Measurements from ENCODE around the gene CD247. TPM values are rescaled to one million over a fixed set of nuclear protein-coding genes. Genes with fewer than 3 reads are reported as not detected.

Gene CD247
- polyA plus RNA-seq, 1 of the 3 experiments (the other 2 are of a cell fraction) = 0.08 TPM

DNA sequence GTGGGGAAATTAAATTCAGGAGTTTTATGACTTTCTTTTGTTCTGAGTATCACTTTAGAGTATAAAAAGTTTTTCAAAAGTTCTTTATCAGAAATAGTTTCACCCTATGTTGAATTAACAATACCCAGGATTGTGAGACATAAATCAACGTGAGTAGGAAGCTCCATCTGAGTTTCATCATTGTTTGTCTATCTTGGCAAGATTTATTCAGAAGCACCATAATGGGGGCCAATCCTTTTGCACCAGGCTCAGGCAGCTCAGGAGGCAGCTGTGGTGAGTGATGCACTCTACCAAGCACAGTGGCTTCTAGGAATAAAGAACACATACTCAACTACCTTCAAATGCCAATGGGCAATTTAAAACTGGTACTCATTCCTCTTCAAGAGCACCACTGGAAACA is 23.3 kb upstream of the CD247 start (continued):
- TF ChIP-seq, protein P1, sequence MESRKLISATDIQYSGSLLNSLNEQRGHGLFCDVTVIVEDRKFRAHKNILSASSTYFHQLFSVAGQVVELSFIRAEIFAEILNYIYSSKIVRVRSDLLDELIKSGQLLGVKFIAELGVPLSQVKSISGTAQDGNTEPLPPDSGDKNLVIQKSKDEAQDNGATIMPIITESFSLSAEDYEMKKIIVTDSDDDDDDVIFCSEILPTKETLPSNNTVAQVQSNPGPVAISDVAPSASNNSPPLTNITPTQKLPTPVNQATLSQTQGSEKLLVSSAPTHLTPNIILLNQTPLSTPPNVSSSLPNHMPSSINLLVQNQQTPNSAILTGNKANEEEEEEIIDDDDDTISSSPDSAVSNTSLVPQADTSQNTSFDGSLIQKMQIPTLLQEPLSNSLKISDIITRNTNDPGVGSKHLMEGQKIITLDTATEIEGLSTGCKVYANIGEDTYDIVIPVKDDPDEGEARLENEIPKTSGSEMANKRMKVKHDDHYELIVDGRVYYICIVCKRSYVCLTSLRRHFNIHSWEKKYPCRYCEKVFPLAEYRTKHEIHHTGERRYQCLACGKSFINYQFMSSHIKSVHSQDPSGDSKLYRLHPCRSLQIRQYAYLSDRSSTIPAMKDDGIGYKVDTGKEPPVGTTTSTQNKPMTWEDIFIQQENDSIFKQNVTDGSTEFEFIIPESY (IDR thresholded peaks at IDR 0.05; ENCODE audit: borderline replicate concordance, low read depth) = no peak
- no peak for TF ChIP-seq RFX5 (IDR thresholded peaks at IDR 0.05; ENCODE audit: low read length)
- TF ChIP-seq, protein P2, sequence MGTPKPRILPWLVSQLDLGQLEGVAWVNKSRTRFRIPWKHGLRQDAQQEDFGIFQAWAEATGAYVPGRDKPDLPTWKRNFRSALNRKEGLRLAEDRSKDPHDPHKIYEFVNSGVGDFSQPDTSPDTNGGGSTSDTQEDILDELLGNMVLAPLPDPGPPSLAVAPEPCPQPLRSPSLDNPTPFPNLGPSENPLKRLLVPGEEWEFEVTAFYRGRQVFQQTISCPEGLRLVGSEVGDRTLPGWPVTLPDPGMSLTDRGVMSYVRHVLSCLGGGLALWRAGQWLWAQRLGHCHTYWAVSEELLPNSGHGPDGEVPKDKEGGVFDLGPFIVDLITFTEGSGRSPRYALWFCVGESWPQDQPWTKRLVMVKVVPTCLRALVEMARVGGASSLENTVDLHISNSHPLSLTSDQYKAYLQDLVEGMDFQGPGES (IDR thresholded peaks at IDR 0.05; ENCODE audit: low read depth, low read length) = no peak
- TF ChIP-seq NFIC (IDR thresholded peaks at IDR 0.05; ENCODE audit: borderline replicate concordance) = no peak

DNA sequence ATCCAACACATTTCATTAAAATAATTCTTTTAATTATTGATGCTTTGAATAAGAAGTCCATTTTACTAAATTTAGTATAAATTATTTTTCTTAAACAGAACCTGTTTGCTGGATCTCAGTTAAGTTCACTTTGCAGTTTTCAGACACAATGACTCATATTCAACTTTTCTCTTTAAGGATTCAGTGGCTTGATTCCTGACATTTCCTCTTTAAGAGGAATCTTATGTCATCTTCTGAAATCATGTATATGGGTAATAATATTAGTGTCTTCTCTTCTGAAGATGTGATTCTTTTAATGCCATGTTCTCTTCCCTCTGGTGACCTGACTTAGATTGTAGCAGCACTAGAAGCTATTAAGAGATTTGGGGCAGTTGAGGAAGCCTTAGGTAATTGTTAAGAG is 22.7 kb upstream of the CD247 start:
- no peaks in the 10 kb centered on the region for H4K20me1 ChIP-seq (ENCODE audit: insufficient read depth)
- H3K79me2 ChIP-seq (ENCODE audit: insufficient read depth) = no peaks in the 10 kb centered on the region
- H3F3A ChIP-seq (replicated peaks; ENCODE audit: insufficient read depth) = peaks cover 6% of the 10 kb centered on the region
- peaks cover 0 to 3% of the 10 kb centered on the region in 2 experiments for H3K36me3 ChIP-seq (replicated peaks in 1 of 2; ENCODE audit: control insufficient read depth in 1 of 2, insufficient read depth in 2 of 2, low read length in 1 of 2)
- DNase-seq = no peak
- H3K9me3 ChIP-seq = no peaks in the 10 kb centered on the region
- peaks cover 0 to 2% of the 10 kb centered on the region in 2 experiments; a peak in 1 of 4 replicates for H3K4me1 ChIP-seq (ENCODE audit: control insufficient read depth in 1 of 2, insufficient read depth in 2 of 2, low read depth in 1 of 2, low read length in 1 of 2)
- H3K27me3 ChIP-seq (ENCODE audit: insufficient read depth) = no peaks in the 10 kb centered on the region
- H3K9ac ChIP-seq = no peak overlapping the region
- no peak overlapping the region for H3K4me3 ChIP-seq (ENCODE audit: low read depth in 2 of 2, low read length in 1 of 2)
- H3K9me2 ChIP-seq = no peaks in the 10 kb centered on the region
- H3K4me2 ChIP-seq = no peak overlapping the region
- POLR2A ChIA-PET = no interaction called here
- no peak overlapping the region for H3K27ac ChIP-seq (ENCODE audit: low read depth in 2 of 2, low read length in 1 of 2)
- TF ChIP-seq NFIC (IDR thresholded peaks at IDR 0.05; ENCODE audit: borderline replicate concordance) = no peak
- TF ChIP-seq, protein P1 (IDR thresholded peaks at IDR 0.05; ENCODE audit: borderline replicate concordance, low read depth) = no peak
- no peak for TF ChIP-seq NRF1 (IDR thresholded peaks at IDR 0.05; ENCODE audit: low read depth, low read length)
- CTCF ChIA-PET = interaction anchor here (0.6 to 6.8 kb wide), 36 partner anchors 8 to 631 kb away, joined by 3 to 84 read pairs (median 5); partner anchors contain the start of gene CREG1
- H2AFZ ChIP-seq (ENCODE audit: low read depth) = no peak overlapping the region

DNA sequence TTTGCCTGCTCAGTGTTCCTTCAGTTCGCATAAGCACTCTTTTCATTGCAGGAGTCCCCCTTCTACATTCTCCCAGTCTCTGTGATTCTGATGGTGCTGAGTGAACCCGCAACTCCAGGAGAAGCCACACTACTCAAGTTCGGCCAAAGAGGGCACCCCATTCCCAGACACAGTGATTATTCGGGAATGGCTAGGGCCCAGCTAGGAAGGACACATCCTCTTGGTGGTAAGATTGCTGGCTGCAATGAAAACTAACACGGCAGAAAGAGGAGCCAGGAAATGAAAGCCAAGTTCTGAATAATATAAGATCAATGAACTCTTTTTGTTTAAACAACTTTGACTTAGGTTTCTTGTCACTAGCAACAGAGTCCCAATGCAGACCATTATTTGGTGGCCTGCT is 20.3 kb upstream of the CD247 start:
- Histone ChIP-seq H3K4me2 (no peak overlapping the region), H2AFZ (ENCODE audit: low read depth) (no peak overlapping the region), H3K9me3 (no peaks in the 10 kb centered on the region), H3K4me1 (ENCODE audit: control insufficient read depth in 1 of 2, insufficient read depth in 2 of 2, low read depth in 1 of 2, low read length in 1 of 2) (peaks cover 0 to 2% of the 10 kb centered on the region in 2 experiments; a peak in 1 of 4 replicates), H3K9ac (no peak overlapping the region), H4K20me1 (ENCODE audit: insufficient read depth) (no peaks in the 10 kb centered on the region), H3F3A (replicated peaks; ENCODE audit: insufficient read depth) (peaks cover 6% of the 10 kb centered on the region), H3K27me3 (ENCODE audit: insufficient read depth) (no peaks in the 10 kb centered on the region; the same call in 1 of the 2 replicates), H3K79me2 (ENCODE audit: insufficient read depth) (no peaks in the 10 kb centered on the region), H3K36me3 (replicated peaks in 1 of 2; ENCODE audit: control insufficient read depth in 1 of 2, insufficient read depth in 2 of 2, low read length in 1 of 2) (peaks cover 0 to 3% of the 10 kb centered on the region in 2 experiments), H3K9me2 (no peaks in the 10 kb centered on the region), H3K27ac (ENCODE audit: low read depth in 2 of 2, low read length in 1 of 2) (no peak overlapping the region), H3K4me3 (ENCODE audit: low read depth in 2 of 2, low read length in 1 of 2) (no peak overlapping the region)
- ChIA-PET CTCF (interaction anchor here (0.9 to 1.8 kb wide), 5 partner anchors 10 to 271 kb away, joined by 3 to 7 read pairs (median 3); no protein-coding TSS in a partner anchor), POLR2A (no interaction called here)
- WGBS (ENCODE audit: low lambda C conversion rate) = 80% methylated on average over 5 of the region's 5 CpGs
- no peak for DNase-seq
- TF ChIP-seq CHD2 (IDR thresholded peaks at IDR 0.05; ENCODE audit: low read length, partially characterized antibody) = no peak
- no peak for TF ChIP-seq MXI1 (IDR thresholded peaks at IDR 0.05; ENCODE audit: low read depth, low read length)
- no peak for TF ChIP-seq RFX5 (IDR thresholded peaks at IDR 0.05; ENCODE audit: low read length)
- TF ChIP-seq RCOR1 (IDR thresholded peaks at IDR 0.05; ENCODE audit: low read length) = no peak
- TF ChIP-seq FOSL2 (IDR thresholded peaks at IDR 0.05; ENCODE audit: borderline replicate concordance, low read depth) = no peak
- TF ChIP-seq FOXM1 (IDR thresholded peaks at IDR 0.05; ENCODE audit: low read depth) = no peak
- TF ChIP-seq, protein P3, sequence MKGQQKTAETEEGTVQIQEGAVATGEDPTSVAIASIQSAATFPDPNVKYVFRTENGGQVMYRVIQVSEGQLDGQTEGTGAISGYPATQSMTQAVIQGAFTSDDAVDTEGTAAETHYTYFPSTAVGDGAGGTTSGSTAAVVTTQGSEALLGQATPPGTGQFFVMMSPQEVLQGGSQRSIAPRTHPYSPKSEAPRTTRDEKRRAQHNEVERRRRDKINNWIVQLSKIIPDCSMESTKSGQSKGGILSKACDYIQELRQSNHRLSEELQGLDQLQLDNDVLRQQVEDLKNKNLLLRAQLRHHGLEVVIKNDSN (IDR thresholded peaks at IDR 0.05; ENCODE audit: borderline replicate concordance, low read depth) = no peak
- no peak for TF ChIP-seq RXRA (IDR thresholded peaks at IDR 0.05; ENCODE audit: borderline replicate concordance, low read depth)
- no peak for TF ChIP-seq TAF1 (IDR thresholded peaks at IDR 0.05; ENCODE audit: borderline replicate concordance, low read depth, low read length)
- no peak for TF ChIP-seq YY1 (IDR thresholded peaks at IDR 0.05; ENCODE audit: low read depth)
- TF ChIP-seq, protein P2 (IDR thresholded peaks at IDR 0.05; ENCODE audit: low read depth, low read length) = no peak
- no peak for TF ChIP-seq NRF1 (IDR thresholded peaks at IDR 0.05; ENCODE audit: low read depth, low read length)
- no peak for TF ChIP-seq MEF2A (IDR thresholded peaks at IDR 0.05; ENCODE audit: borderline replicate concordance, low read depth)

All from SK-N-SH (cell line).